ENCODE data around the gene MYH6.

MYH6 gene

GRCh38 chr14:23377573-23378563, 30.2 kb downstream of the MYH6 start:
- no peak overlapping the region for H3K9ac ChIP-seq (ENCODE audit: low read depth in 1 of 2, low read length in 2 of 2)
- peaks cover 11 to 14% of the 10 kb centered on the region in 2 donors for H3K4me1 ChIP-seq (ENCODE audit: control insufficient read depth in 1 of 2, insufficient read depth in 2 of 2, low read length in 2 of 2)
- no peak overlapping the region for H3K27ac ChIP-seq (ENCODE audit: low read depth, low read length)
- H3K9me3 ChIP-seq (ENCODE audit: control insufficient read depth in 1 of 2, low read length in 2 of 2), result no peaks in the 10 kb centered on the region
- H3K4me3 ChIP-seq (ENCODE audit: low read depth in 1 of 2, low read length in 2 of 2), result no peak overlapping the region
- no peaks in the 10 kb centered on the region for H3K27me3 ChIP-seq (ENCODE audit: control insufficient read depth in 1 of 2, insufficient read depth in 2 of 2, low read length in 2 of 2)
- no peaks in the 10 kb centered on the region for H3K36me3 ChIP-seq (ENCODE audit: control insufficient read depth in 1 of 2, insufficient read depth in 2 of 2, low read length in 2 of 2)

GRCh38 chr14:23377198-23377550, 30.9 kb downstream of the MYH6 start:
- no peaks in the 10 kb centered on the region for H3K27me3 ChIP-seq (ENCODE audit: control insufficient read depth in 1 of 2, insufficient read depth in 2 of 2, low read length in 2 of 2)
- H3K4me3 ChIP-seq (ENCODE audit: low read depth in 1 of 2, low read length in 2 of 2), result no peak overlapping the region
- peaks cover 11 to 14% of the 10 kb centered on the region in 2 donors for H3K4me1 ChIP-seq (ENCODE audit: control insufficient read depth in 1 of 2, insufficient read depth in 2 of 2, low read length in 2 of 2)
- H3K27ac ChIP-seq (ENCODE audit: low read depth, low read length), result no peak overlapping the region
- no peaks in the 10 kb centered on the region for H3K9me3 ChIP-seq (ENCODE audit: control insufficient read depth in 1 of 2, low read length in 2 of 2)
- no peak overlapping the region for H3K9ac ChIP-seq (ENCODE audit: low read depth in 1 of 2, low read length in 2 of 2)
- H3K36me3 ChIP-seq (ENCODE audit: control insufficient read depth in 1 of 2, insufficient read depth in 2 of 2, low read length in 2 of 2), result no peaks in the 10 kb centered on the region

GRCh38 chr14:23376482-23377197, 31.4 kb downstream of the MYH6 start, which contains the start of gene CMTM5:
Gene CMTM5, plus strand, starts transcription at chr14:23377046. Its CDS starts 206 bp downstream, at chr14:23377252.
- Histone ChIP-seq H3K9me3 (ENCODE audit: control insufficient read depth in 1 of 2, low read length in 2 of 2) (no peaks in the 10 kb centered on the region), H3K36me3 (ENCODE audit: control insufficient read depth in 1 of 2, insufficient read depth in 2 of 2, low read length in 2 of 2) (no peaks in the 10 kb centered on the region), H3K4me1 (ENCODE audit: control insufficient read depth in 1 of 2, insufficient read depth in 2 of 2, low read length in 2 of 2) (peaks cover 11 to 14% of the 10 kb centered on the region in 2 donors), H3K4me3 (ENCODE audit: low read depth in 1 of 2, low read length in 2 of 2) (no peak within 1 kb of the TSS), H3K27ac (ENCODE audit: low read depth, low read length) (no peak within 1 kb of the TSS), H3K27me3 (ENCODE audit: control insufficient read depth in 1 of 2, insufficient read depth in 2 of 2, low read length in 2 of 2) (no peaks in the 10 kb centered on the region), H3K9ac (ENCODE audit: low read depth in 1 of 2, low read length in 2 of 2) (no peak within 1 kb of the TSS)

GRCh38 chr14:23375527-23376251, 32.4 kb downstream of the MYH6 start:
- H3K27me3 ChIP-seq (ENCODE audit: control insufficient read depth in 1 of 2, insufficient read depth in 2 of 2, low read length in 2 of 2), result no peaks in the 10 kb centered on the region
- no peaks in the 10 kb centered on the region for H3K9me3 ChIP-seq (ENCODE audit: control insufficient read depth in 1 of 2, low read length in 2 of 2)
- peaks cover 7 to 11% of the 10 kb centered on the region in 2 donors for H3K4me1 ChIP-seq (ENCODE audit: control insufficient read depth in 1 of 2, insufficient read depth in 2 of 2, low read length in 2 of 2)
- no peak overlapping the region for H3K27ac ChIP-seq (ENCODE audit: low read depth, low read length)
- H3K36me3 ChIP-seq (ENCODE audit: control insufficient read depth in 1 of 2, insufficient read depth in 2 of 2, low read length in 2 of 2), result no peaks in the 10 kb centered on the region
- no peak overlapping the region for H3K4me3 ChIP-seq (ENCODE audit: low read depth in 1 of 2, low read length in 2 of 2)
- no peak overlapping the region for H3K9ac ChIP-seq (ENCODE audit: low read depth in 1 of 2, low read length in 2 of 2)

- no peaks in the 10 kb centered on the region for H3K27me3 ChIP-seq (ENCODE audit: control insufficient read depth in 1 of 2, insufficient read depth in 2 of 2, low read length in 2 of 2)
- H3K36me3 ChIP-seq (ENCODE audit: control insufficient read depth in 1 of 2, insufficient read depth in 2 of 2, low read length in 2 of 2), result no peaks in the 10 kb centered on the region
- H3K27ac ChIP-seq (ENCODE audit: low read depth, low read length), result no peak overlapping the region
- no peaks in the 10 kb centered on the region for H3K9me3 ChIP-seq (ENCODE audit: control insufficient read depth in 1 of 2, low read length in 2 of 2)
- H3K4me3 ChIP-seq (ENCODE audit: low read depth in 1 of 2, low read length in 2 of 2), result no peak overlapping the region
- H3K9ac ChIP-seq (ENCODE audit: low read depth in 1 of 2, low read length in 2 of 2), result no peak overlapping the region
- H3K4me1 ChIP-seq (ENCODE audit: control insufficient read depth in 1 of 2, insufficient read depth in 2 of 2, low read length in 2 of 2), result no peaks in the 10 kb centered on the region
Measured at GRCh38 chr14:23373041-23373440, 35.0 kb downstream of the MYH6 start.

GRCh38 chr14:23372509-23372908, 35.6 kb downstream of the MYH6 start, which contains the start of gene IL25:
Gene IL25, plus strand, starts transcription at chr14:23372809.
- Histone ChIP-seq H3K27ac (ENCODE audit: low read depth, low read length) (no peak within 1 kb of the TSS), H3K9ac (ENCODE audit: low read depth in 1 of 2, low read length in 2 of 2) (no peak within 1 kb of the TSS), H3K27me3 (ENCODE audit: control insufficient read depth in 1 of 2, insufficient read depth in 2 of 2, low read length in 2 of 2) (peaks cover 0 to 3% of the 10 kb centered on the region in 2 donors), H3K36me3 (ENCODE audit: control insufficient read depth in 1 of 2, insufficient read depth in 2 of 2, low read length in 2 of 2) (no peaks in the 10 kb centered on the region), H3K4me3 (ENCODE audit: low read depth in 1 of 2, low read length in 2 of 2) (no peak within 1 kb of the TSS), H3K9me3 (ENCODE audit: control insufficient read depth in 1 of 2, low read length in 2 of 2) (no peaks in the 10 kb centered on the region), H3K4me1 (ENCODE audit: control insufficient read depth in 1 of 2, insufficient read depth in 2 of 2, low read length in 2 of 2) (no peaks in the 10 kb centered on the region)

GRCh38 chr14:23371865-23372264, 36.2 kb downstream of the MYH6 start:
- no peaks in the 10 kb centered on the region for H3K4me1 ChIP-seq (ENCODE audit: control insufficient read depth in 1 of 2, insufficient read depth in 2 of 2, low read length in 2 of 2)
- H3K9me3 ChIP-seq (ENCODE audit: control insufficient read depth in 1 of 2, low read length in 2 of 2), result no peaks in the 10 kb centered on the region
- no peak overlapping the region for H3K9ac ChIP-seq (ENCODE audit: low read depth in 1 of 2, low read length in 2 of 2)

GRCh38 chr14:23370221-23370620, 37.9 kb downstream of the MYH6 start:
- Histone ChIP-seq H3K9ac (ENCODE audit: low read depth in 1 of 2, low read length in 2 of 2) (no peak overlapping the region), H3K27me3 (ENCODE audit: control insufficient read depth in 1 of 2, insufficient read depth in 2 of 2, low read length in 2 of 2) (peaks cover 6 to 11% of the 10 kb centered on the region in 2 donors), H3K9me3 (ENCODE audit: control insufficient read depth in 1 of 2, low read length in 2 of 2) (no peaks in the 10 kb centered on the region), H3K4me3 (ENCODE audit: low read depth in 1 of 2, low read length in 2 of 2) (no peak overlapping the region), H3K36me3 (ENCODE audit: control insufficient read depth in 1 of 2, insufficient read depth in 2 of 2, low read length in 2 of 2) (no peaks in the 10 kb centered on the region), H3K27ac (ENCODE audit: low read depth, low read length) (no peak overlapping the region), H3K4me1 (ENCODE audit: control insufficient read depth in 1 of 2, insufficient read depth in 2 of 2, low read length in 2 of 2) (no peaks in the 10 kb centered on the region)

More at GRCh38 chr14:23371865-23372264, 36.2 kb downstream of the MYH6 start:
- peaks cover 4 to 5% of the 10 kb centered on the region in 2 donors for H3K27me3 ChIP-seq (ENCODE audit: control insufficient read depth in 1 of 2, insufficient read depth in 2 of 2, low read length in 2 of 2)
- no peaks in the 10 kb centered on the region for H3K36me3 ChIP-seq (ENCODE audit: control insufficient read depth in 1 of 2, insufficient read depth in 2 of 2, low read length in 2 of 2)
- no peak overlapping the region for H3K4me3 ChIP-seq (ENCODE audit: low read depth in 1 of 2, low read length in 2 of 2)
- H3K27ac ChIP-seq (ENCODE audit: low read depth, low read length), result no peak overlapping the region

GRCh38 chr14:23366426-23366921, 41.6 kb downstream of the MYH6 start:
- Histone ChIP-seq H3K4me3 (ENCODE audit: low read depth in 1 of 2, low read length in 2 of 2) (no peak overlapping the region), H3K4me1 (ENCODE audit: control insufficient read depth in 1 of 2, insufficient read depth in 2 of 2, low read length in 2 of 2) (peaks cover 0 to 4% of the 10 kb centered on the region in 2 donors), H3K9me3 (ENCODE audit: control insufficient read depth in 1 of 2, low read length in 2 of 2) (no peaks in the 10 kb centered on the region), H3K27ac (ENCODE audit: low read depth, low read length) (no peak overlapping the region), H3K36me3 (ENCODE audit: control insufficient read depth in 1 of 2, insufficient read depth in 2 of 2, low read length in 2 of 2) (no peaks in the 10 kb centered on the region), H3K9ac (ENCODE audit: low read depth in 1 of 2, low read length in 2 of 2) (no peak overlapping the region), H3K27me3 (ENCODE audit: control insufficient read depth in 1 of 2, insufficient read depth in 2 of 2, low read length in 2 of 2) (peaks cover 14 to 28% of the 10 kb centered on the region in 2 donors)
